Inferior parietal cortex (tissue), 1 donor: ENCODE measurements around the gene LHX5.
"Not testable (repeated sequence)": the region's sequence is repeated elsewhere in the genome, so short reads cannot be mapped to it uniquely, and the experiment has no call there.

ENCODE experiments used
- DNase-seq: peaks from one replicate; pipeline ENCODE4 v3.0.0-alpha.2; 2016; ENCODE audit errors: extremely low spot score

LHX5 gene

GRCh38 chr12:113471619-113472171 is at the start of gene LHX5:
LHX5 (minus strand) TSS chr12:113471871; CDS start chr12:113471498, 373 bp downstream.
- DNase-seq, result no peak

GRCh38 chr12:113519464-113520307 is 48.0 kb upstream of the LHX5 start:
- no peak for DNase-seq

- DNase-seq, result no peak
Observed at GRCh38 chr12:113515082-113515856, 43.6 kb upstream of the LHX5 start.

GRCh38 chr12:113514602-113515001 is 42.9 kb upstream of the LHX5 start:
- no peak for DNase-seq

- DNase-seq, result no peak
Observed at GRCh38 chr12:113512568-113512967, 40.9 kb upstream of the LHX5 start.

- no peak for DNase-seq
Observed at GRCh38 chr12:113506867-113507266, 35.2 kb upstream of the LHX5 start.

GRCh38 chr12:113505941-113506340 is 34.3 kb upstream of the LHX5 start:
- no peak for DNase-seq

GRCh38 chr12:113504917-113505316 is 33.2 kb upstream of the LHX5 start:
- DNase-seq, result no peak

- no peak for DNase-seq
Observed at GRCh38 chr12:113500782-113501311, 29.2 kb upstream of the LHX5 start.

GRCh38 chr12:113500306-113500675 is 28.6 kb upstream of the LHX5 start:
- DNase-seq, result no peak

- DNase-seq, result no peak
Observed at GRCh38 chr12:113498490-113498889, 26.8 kb upstream of the LHX5 start.

GRCh38 chr12:113497693-113498092 is 26.0 kb upstream of the LHX5 start:
- no peak for DNase-seq

- not testable (repeated sequence) for DNase-seq
Observed at GRCh38 chr12:113495941-113496340, 24.3 kb upstream of the LHX5 start.

- no peak for DNase-seq
Observed at GRCh38 chr12:113488322-113488721, 16.7 kb upstream of the LHX5 start.

GRCh38 chr12:113486722-113487121 is 15.1 kb upstream of the LHX5 start:
- no peak for DNase-seq

GRCh38 chr12:113485330-113485729 is 13.7 kb upstream of the LHX5 start:
- DNase-seq, result no peak

GRCh38 chr12:113482334-113482733 is 10.7 kb upstream of the LHX5 start:
- DNase-seq, result no peak

- DNase-seq, result no peak
Observed at GRCh38 chr12:113480336-113480971, 8.8 kb upstream of the LHX5 start.

- DNase-seq, result no peak
Observed at GRCh38 chr12:113479590-113480335, 8.1 kb upstream of the LHX5 start.

GRCh38 chr12:113479216-113479589 is 7.5 kb upstream of the LHX5 start:
- DNase-seq, result no peak

GRCh38 chr12:113478351-113479011 is 6.8 kb upstream of the LHX5 start:
- no peak for DNase-seq
